ENCODE results near the gene RNF146. TPM values are rescaled to one million over a fixed set of nuclear protein-coding genes. Genes with fewer than 3 reads are reported as not detected.

The RNF146 gene
- total and polyA plus RNA-seq, 2 experiments from 2014 or later = 24.2 to 43.7 TPM

GRCh38 chr6:127289934-127290333 lies 23.3 kb downstream of the RNF146 start:
- H3K4me2 ChIP-seq = no peak overlapping the region
- peaks cover 22% of the 10 kb centered on the region for H3K4me1 Mint-ChIP-seq
- no peaks in the 10 kb centered on the region for H3F3A ChIP-seq (replicated peaks; ENCODE audit: low read depth)
- peaks cover 23% of the 10 kb centered on the region for H3K36me3 Mint-ChIP-seq (ENCODE audit: low read depth)
- ATAC-seq (no peak), DNase-seq (ENCODE audit: low spot score) (no peak)
- peak overlapping the region; percentile 21; the same call in 1 of the 2 replicates for H3K27ac ChIP-seq (ENCODE audit: low read depth)
- no peaks in the 10 kb centered on the region; the same call in none of the 2 replicates for H4K20me1 ChIP-seq (replicated peaks; ENCODE audit: insufficient read depth)
- H3K4me3 ChIP-seq = no peak overlapping the region
- H3K4me1 ChIP-seq (ENCODE audit: insufficient read depth) = peaks cover 18% of the 10 kb centered on the region
- H3K79me2 ChIP-seq (replicated peaks; ENCODE audit: insufficient read depth) = no peaks in the 10 kb centered on the region; the same call in 1 of the 2 replicates
- no peaks in the 10 kb centered on the region for H3K27me3 ChIP-seq (ENCODE audit: insufficient read depth)
- H3K27ac Mint-ChIP-seq = peak overlapping the region; percentile 40
- H2AFZ ChIP-seq = no peak overlapping the region
- H3K9me3 Mint-ChIP-seq = no peaks in the 10 kb centered on the region
- H3K27me3 Mint-ChIP-seq (ENCODE audit: insufficient read depth, low read depth, poor library complexity) = no peaks in the 10 kb centered on the region
- H3K4me3 Mint-ChIP-seq = no peak overlapping the region
- TF ChIP-seq POLR2AphosphoS5 (IDR thresholded peaks at IDR 0.05; ENCODE audit: low read depth) (no peak), ZNF462 (CRISPR knock-in tag; IDR thresholded peaks at IDR 0.05) (no peak), NANOG (IDR thresholded peaks at IDR 0.05; ENCODE audit: borderline replicate concordance) (no peak), CTCF (conservative IDR thresholded peaks at IDR 0.05; ENCODE audit: low read depth in 2 of 2) (no peak), CREB1 (CRISPR knock-in tag; IDR thresholded peaks at IDR 0.05; ENCODE audit: low read depth) (no peak), EZH2 (IDR thresholded peaks at IDR 0.05; ENCODE audit: low read depth, unreplicated experiment) (no peak), ETS1 (IDR thresholded peaks at IDR 0.05) (no peak)
- H3K9me2 ChIP-seq (ENCODE audit: insufficient read depth) = no peaks in the 10 kb centered on the region
- peaks cover 5% of the 10 kb centered on the region; the same call in 1 of the 2 replicates for H3K36me3 ChIP-seq (ENCODE audit: insufficient read depth)
